GM12873 (cell line): ENCODE data around the gene ECD.

ENCODE experiments used
- TF ChIP-seq, protein P1 (sequence below): IDR thresholded peaks from 2 replicates; pipeline ENCODE4 v1.5.1; 2012; ENCODE audit warnings: low read depth, mild to moderate bottlenecking, moderate library complexity, low read length, control low read depth; ENCODE audit not compliant: insufficient read depth; ENCODE audit errors: missing control alignments

The ECD gene

GRCh38 chr10:73205890-73206289 lies 38.1 kb upstream of the ECD start:
- TF ChIP-seq, protein P1, sequence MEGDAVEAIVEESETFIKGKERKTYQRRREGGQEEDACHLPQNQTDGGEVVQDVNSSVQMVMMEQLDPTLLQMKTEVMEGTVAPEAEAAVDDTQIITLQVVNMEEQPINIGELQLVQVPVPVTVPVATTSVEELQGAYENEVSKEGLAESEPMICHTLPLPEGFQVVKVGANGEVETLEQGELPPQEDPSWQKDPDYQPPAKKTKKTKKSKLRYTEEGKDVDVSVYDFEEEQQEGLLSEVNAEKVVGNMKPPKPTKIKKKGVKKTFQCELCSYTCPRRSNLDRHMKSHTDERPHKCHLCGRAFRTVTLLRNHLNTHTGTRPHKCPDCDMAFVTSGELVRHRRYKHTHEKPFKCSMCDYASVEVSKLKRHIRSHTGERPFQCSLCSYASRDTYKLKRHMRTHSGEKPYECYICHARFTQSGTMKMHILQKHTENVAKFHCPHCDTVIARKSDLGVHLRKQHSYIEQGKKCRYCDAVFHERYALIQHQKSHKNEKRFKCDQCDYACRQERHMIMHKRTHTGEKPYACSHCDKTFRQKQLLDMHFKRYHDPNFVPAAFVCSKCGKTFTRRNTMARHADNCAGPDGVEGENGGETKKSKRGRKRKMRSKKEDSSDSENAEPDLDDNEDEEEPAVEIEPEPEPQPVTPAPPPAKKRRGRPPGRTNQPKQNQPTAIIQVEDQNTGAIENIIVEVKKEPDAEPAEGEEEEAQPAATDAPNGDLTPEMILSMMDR: no peak

DNA sequence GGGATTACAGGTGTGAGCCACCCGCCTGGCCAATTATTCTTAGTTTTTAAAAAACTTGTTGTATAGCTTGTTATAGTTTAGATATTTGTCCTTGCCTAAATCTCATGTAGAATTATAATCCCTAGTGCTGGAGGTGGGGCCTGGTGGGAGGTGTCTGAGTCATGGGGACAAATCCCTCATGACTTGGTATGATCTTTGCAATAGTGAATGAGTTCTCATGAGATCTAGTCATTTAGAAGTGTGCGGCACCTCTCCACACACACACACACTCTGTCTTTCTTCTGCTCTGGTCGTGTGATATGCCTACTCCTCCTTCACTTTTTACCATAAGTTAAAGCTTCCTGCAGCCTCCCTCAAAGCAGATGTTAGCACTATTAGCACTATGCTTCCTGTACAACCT lies 37.3 kb upstream of the ECD start:
- TF ChIP-seq, protein P1: no peak

- TF ChIP-seq, protein P1: no peak
These were observed 22.4 kb upstream of the ECD start for GRCh38 chr10:73190188-73190587.

- TF ChIP-seq, protein P1: no peak
These were observed 18.5 kb upstream of the ECD start for GRCh38 chr10:73186266-73186665.

DNA sequence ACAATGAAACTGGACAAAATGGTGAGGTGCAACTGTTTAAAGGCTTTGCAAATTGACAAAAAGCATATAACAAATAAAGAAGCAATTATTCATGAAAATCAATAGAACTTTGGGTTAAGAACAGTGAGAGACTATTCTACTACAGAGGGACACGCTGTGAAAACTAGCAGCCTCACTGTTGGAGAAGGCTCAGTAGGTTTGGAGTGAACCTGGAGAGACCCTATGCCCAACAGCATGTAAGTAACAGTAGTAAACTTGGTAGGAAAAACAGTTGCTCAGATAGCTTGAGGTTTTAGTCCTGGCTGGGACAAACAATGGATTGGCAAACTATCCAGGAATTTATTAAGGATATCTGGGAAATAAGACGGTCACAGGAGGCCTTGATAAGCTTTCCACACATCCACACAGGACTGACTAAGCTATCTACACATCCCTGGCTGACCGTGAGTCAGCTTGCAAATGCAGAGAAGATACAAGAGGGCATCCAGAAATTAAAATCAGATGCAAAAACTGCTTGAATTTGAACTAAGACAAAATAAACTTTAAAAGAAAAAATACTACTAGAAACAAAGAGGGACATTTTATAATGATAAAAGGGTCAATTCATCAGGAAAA lies 16.0 kb upstream of the ECD start:
- TF ChIP-seq, protein P1: no peak

DNA sequence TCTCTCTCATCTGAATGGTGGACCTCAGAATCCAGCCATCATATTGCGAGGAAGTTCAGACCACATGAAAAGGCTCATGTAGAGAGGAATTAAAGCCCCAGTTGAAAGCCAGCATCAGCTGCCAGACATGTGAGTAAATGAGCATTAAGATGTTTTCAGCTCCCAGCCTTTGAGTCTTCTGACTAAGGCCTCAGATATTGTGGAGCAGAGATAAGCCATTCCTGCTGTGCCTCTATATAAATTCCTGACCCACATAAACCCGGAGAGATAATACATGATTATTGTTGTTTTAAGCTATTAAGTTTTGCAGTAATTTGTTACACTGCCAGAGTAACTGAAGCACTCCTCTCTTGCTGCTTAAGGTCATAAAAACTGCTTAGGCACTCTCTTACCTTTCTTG lies 14.8 kb upstream of the ECD start:
- TF ChIP-seq, protein P1: no peak

DNA sequence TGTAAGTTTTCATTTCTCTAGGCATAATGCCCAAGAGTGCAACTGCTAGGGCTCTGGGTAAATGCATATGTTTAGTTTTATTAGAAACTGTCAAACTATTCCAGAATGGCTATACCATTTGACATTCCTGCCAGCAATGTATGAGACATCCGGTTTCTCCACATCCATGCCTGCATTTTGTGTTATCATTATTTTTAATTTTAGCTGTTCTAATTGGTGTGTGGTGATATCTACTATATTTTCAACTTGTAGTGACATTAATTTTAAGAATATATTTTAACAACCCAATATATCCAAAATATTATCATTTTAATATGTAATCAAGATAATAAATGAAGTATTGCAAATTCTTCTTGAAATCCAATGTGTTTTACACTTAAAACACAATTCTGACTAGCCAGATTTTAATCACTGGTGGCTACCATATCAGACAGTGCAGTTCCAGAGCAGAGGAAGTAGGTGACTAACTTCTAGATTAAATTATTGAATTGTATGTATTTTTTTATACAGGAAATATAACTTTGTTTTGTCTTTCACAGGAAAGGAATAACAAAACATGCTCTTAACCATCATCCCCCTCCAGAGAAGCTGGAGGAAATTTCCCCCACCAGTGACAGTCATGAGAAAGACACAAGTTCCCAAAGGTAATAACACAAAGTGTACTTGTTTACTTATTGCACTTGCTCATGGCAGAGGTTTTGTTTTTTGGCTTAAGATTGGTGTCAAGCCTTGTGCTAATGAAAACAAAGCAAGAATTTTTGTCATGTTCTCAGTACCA lies 6.5 kb upstream of the ECD start:
- TF ChIP-seq, protein P1: no peak
